HuH-7 (cell line): Measurements from ENCODE around the gene NDUFC2.
"Not testable (repeated sequence)": the region's sequence is repeated elsewhere in the genome, so short reads cannot be mapped to it uniquely, and the experiment has no call there.

Experiments used
- DNase-seq: peaks from one replicate; pipeline ENCODE4 v3.0.0; 2011; ENCODE audit warnings: low spot score

NDUFC2 gene

DNA sequence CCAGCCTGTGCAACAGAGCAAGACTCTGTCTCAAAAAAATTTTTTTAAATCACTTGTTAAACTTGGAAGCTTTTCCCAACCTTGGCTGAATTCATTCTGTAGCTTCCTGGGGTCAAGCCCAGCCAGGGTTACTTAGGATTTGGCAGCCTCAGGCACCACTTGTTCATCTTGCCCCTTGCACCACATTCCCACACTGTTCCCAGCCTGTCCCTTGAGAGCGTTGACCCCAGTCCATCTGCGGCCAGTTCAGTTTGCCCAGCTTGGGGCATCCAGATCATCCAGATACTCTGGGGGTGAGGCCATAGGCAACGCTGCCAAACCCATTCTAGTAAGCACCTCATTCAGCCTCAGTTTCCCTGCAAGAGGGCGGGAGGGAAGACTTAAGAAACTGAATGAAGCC lies 24.7 kb downstream of the NDUFC2 start:
- no peak for DNase-seq

DNA sequence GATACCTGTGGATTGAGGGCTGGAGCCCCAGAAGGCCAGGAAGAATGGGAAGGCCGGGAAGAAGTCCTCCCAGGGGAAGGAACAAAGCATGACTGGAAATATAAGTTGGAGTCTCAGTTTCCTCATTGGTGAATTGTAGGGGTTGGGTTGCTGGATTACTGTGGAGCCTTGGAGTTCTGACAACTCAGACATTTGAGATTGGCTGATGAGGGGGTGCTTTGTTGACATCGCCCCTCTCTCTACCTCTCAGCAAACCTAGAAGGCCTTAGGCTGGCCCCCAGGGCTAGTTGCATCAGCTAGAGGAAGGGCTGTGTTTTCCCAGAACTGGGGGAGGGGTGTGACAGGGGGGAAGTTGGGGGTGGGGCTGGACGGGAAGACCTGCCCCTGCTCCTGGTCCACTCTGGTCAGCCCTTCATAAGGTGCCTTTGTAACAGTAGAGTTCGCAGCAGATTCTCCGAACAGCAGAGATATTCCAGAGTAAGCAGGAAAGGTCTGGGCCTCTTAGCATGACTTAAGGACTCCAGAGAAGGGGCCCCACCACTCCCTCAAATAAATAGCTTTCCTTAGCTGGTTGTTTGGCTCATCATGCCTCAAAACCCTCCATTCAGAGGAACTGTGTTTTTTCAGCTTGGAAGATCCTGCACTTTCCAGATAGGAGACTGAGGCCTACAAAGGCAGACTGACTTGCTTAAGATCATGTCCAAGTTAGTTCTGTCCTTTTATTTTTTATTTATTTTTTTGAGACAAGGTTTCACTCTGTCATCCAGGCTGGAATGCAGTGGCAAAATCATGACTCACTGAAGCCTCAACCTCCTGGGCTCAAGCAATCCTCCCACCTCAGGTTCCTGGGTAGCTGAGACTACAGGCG lies 28.5 kb downstream of the NDUFC2 start:
- no peak for DNase-seq

DNA sequence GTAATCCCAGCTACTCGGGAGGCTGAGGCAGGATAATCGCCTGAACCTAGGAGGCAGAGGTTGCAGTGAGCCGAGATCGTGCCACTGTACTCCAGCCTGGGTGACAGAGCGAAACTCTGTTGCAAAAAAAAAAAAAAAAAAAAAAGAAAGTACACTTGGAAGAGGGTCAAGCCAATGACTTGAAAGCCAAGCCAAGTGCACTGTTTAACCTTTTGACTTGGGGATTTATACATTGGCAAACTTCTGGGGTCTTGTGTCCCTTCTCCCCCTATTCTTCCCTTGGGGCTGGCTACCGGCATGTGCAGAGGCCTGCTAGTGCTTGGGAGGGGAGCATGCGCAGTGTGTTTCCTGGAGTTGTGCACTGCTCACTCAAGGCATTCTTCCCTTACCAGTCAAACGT lies 30.3 kb downstream of the NDUFC2 start:
- no peak for DNase-seq

DNA sequence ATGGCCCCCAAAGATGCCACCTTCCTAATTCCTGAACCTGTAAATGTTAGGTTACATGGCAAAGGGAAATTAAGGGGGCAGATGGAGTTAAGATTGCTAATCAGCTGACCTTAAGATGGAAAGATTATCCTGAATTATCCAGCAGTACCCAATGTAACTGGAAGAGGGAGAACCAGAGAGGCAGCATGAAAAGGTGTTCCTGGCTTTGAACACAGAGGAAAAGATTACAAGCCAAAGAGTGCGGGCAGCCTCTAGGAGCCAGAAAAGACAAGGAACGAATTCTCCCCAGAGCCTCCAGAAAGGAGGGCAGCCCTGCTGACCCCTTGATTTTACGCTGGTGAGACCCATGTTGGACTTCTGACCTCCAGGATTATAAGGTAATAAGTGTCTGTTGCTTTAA lies 31.1 kb downstream of the NDUFC2 start:
- DNase-seq = no peak

DNA sequence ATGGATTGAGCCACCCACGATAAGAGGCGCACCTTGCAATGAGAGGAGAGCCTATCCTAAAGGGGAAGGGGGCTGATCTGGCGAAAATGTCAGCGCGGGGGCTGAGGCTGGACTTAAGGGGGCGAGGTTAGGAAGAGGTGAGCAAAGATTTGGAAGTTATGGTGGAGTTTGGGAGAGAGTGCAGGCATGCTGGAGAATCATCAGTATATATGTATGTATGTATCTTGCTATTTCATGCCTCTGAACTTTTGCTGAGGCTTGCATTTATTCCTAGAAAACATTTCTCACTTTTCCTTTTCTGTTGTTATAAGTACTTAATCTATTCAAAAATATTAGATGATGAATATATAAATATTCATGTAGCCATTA lies 33.2 kb downstream of the NDUFC2 start:
- no peak for DNase-seq

DNA sequence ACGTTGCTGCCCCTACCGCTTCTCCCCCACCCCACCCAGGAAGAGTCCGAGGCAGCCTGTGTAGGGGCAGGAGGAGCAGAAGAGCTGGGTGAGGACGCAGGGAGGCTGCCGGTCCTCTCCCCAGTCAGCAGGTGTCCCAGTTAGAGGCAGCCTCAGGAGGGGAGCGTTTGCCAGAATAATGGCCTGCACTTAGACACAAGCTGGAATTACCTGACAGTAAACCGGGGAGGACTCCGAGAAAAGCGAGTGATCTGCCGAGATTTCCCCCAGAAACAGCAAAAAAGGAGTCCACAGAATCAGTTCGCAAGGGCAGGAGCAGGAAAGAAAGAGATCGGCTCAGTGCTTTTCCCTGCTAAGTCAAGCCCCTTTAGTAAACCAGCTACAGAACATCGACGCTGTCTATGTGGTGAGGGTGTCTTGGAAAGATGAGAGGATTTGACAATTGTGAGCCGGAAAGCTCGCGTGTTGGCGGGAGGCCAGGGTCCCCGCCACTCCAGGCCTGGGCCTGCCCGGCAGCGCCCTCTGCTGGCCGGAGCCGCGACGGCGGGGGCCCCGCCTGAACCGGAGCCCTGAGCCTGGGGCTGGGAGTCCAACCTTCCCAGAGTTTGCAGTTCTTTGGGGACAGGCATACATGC lies 33.7 kb downstream of the NDUFC2 start:
- DNase-seq = peak; percentile 83

DNA sequence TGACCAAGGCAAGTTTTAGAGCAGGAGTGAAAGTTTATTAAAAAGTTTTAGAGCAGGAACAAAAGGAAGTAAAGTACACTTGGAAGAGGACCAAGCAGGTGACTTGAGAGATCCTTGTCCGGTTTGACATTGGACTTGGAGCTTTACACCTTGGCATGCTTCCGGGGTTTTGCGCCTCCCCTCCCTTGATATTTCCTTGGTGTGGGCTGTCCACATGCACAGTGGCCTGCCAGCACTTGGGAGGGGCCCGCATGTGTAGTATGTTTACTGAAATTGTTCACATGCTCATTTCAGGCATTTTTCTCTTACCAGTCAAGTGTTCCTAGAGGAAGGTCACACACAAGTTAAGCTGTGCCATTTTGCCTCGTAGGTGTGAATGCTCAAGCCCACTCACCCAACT lies 35.0 kb downstream of the NDUFC2 start:
- no peak for DNase-seq

DNA sequence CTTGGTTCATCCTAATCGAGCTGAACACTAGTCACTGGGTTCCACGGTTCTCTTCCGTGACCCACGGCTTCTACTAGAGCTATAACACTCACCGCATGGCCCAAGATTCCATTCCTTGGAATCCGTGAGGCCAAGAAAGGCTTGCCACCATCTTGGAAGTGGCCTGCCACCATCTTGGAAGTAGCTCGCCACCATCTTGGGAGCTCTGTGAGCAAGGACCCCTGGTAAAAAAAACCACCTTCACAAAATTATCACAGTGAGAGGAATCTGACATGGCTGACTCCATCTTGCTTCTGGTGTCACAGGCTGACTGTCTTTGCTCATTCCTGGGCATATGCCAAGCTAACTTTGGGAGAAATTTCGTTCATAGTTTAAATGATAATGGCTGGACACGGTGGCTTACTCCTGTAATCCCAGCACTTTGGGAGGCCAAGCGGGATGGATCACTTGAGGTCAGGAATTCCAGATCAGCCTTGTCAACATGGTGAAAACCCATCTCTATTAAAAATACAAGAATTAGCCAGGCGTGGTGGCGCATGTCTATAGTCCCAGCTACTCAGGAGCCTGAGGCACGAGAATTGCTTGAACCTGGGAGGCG lies 37.7 kb downstream of the NDUFC2 start:
- DNase-seq = no peak

DNA sequence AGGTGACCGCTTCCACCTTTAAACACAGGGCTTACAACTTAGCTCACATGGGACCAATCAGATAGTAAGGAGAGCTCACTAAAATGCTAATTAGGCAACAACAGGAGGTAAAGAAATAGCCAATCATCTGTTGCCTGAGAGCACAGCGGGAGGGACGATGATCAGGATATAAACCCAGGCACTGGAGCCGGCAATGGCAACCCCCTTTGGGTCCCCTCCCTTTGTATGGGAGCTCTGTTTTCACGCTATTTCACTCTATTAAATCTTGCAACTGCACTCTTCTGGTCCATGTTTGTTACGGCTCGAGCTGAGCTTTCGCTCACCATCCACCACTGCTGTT lies 38.3 kb downstream of the NDUFC2 start:
- DNase-seq = not testable (repeated sequence)

DNA sequence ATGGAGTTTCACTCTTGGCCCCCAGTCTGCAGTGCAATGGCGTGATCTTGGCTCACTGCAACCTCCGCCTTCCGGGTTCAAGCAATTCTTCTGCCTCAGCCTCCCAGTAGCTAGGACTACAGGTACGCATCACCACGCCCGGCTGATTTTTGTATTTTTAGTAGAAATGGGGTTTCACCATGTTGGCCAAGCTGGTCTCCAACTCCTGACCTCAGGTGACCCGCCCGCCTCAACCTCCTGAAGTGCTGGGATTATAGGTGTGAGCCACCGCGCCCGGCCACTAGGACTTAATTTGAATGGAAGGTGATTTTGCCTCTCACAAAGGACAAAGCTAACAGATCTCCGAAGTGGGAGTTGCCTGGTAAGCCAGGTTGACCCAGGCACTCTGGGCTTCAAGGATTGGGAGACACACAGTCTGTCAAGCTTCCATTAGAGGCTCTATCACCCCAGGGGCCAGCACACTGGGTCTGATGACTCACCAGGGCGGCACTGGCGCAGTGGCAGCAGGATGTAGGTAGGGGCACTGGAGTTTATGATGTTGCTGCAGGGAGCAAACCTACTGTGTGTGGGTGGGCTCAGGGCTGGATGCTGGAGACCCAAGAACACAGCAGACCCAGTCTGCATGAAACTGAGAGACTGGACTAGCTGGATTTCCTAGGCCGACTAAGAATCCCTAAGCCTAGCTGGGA lies 38.8 kb downstream of the NDUFC2 start:
- no peak for DNase-seq

DNA sequence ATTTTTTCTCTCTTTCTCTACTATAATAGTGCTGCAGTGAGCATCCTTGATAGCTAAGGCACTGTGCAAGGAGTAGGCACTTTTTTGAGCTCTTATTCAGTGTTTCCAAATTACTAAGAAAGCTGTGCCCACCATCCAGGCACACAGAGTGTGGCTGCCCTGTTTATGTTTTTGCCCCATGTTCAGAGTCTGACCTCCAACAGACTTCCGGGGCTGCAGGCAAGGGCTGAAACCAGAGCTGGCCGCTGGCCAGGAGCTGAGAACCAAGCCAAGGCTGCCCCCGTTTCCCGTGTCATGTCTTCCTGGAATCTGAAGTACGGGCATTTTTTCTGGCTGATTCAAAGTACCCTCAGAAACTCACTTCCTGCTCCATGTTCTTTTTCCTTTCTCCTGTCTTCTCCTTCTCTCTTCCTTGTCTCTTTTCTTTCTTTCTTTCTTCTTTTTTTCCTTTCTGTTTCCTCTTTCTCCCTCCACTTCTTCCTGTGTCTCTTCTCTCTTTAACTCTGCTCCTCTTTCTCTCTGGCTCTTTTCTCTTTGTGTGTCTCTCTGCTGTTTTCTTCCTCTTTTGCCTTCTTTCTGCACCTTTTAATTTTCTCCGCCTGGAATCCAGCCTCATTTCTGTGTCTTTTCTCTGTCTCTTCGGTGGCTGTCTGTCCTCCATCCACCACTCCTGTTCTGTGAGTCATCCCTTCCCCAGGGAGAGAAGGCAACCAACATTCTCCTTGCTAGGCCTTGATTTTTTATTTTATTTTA lies 39.6 kb downstream of the NDUFC2 start:
- no peak for DNase-seq

DNA sequence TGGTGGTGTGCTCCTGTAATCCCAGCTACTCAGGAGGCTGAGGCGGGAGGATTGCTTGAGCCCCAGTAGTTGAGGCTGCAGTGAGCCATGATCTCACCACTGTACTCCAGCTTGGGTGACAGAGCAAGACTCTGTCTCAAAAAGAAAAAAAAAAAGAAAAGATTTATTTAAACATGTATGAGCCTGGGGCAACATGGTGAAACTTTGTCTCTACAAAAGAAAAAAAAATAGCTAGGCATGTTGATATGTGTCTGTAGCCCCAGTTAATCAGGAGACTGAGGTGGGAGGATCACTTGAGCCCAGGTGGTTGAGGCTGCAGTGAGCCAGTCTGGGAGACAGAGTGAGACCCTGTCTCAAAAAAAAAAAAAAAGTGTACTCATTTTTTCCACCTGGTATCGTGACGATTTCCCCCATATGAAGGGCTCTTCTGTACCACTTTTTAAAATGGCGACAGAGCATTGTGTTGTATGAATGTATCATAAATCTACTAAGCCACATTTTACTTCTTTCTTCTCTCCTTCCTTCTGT lies 40.2 kb downstream of the NDUFC2 start:
- no peak for DNase-seq

DNA sequence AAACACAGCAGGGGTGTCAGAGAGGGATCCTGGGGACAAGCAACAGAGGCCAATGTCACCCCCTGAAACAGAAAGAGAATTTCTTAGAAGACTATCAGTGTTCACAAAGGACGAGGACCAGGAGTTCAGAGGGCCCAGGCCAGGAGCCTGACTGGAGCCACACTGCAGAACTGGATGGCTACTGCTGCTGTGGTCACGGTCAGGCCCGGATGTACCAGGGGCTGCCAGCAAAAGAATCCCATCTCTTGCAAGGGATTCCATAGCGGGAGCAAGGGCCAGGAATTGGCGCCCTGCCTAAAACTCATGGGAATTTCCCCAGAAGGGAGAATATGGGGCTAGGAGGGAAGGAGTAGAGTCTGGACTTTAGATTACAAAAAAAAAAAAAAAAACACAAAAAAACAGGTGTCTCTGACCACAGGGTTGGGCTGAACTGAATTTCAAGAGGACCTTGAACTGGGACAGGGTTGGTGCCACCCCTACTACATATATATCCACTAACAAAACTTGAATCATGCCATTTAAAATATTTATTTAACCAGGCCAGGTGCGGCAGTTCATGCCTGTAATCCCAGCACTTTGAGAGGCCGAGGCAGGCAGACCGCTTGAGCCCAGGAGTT lies 40.9 kb downstream of the NDUFC2 start:
- no peak for DNase-seq

DNA sequence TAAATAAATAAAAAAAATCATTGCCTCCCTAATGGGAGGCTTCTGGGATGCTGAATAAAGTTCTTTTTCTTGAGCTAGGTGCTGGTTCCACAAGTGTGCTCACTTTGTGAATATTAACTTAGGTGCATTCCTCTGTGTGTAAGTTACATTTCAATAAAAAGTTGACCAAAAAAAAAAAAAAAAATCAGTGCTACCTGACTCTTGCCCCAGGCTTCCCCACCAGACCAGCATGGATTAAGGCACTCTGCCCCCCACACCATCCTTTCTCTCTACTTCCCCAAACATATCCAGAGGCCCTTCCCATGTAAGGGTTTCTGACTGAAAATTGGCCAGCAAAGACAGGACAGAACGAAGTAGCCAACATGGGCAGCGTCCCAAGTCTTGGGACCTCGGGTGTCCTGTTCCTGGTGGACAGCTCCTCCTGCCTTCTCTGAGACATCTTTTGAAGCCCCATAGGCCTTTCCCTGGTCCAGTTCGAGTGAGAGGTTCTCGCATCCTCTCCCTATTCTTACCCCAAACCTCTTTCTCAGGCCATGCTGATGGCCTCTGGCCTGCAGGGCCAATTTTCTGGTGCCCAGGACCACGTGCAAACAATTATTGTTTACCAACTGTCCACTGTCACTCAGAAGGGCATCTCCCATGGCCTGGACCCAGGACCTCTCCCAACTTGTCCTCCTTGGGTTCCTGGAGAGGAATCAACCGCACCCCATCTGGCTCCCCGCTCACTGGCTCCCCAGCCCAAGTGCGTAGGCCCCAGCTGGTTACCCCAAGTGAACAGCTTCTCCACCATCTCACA lies 41.6 kb downstream of the NDUFC2 start:
- DNase-seq = no peak

DNA sequence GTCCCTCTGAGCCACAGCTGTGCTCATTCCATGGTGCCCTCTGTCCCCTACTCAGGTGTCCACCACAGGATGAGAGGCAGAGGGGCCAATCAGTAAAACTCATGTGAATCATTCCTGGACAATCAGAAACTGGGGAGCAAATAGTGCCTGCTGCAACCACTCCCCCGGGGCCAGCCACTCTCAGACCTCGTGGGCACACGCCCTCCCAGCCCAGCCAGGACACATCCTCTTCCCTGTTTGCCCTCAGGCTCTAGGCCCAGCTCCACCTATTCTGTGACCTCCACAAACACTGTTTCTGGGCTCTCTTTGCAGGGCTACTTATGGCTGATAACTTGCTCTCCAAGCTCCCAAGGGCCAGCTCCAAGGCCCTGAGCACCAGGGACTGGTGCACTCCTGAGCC lies 42.6 kb downstream of the NDUFC2 start:
- no peak for DNase-seq

DNA sequence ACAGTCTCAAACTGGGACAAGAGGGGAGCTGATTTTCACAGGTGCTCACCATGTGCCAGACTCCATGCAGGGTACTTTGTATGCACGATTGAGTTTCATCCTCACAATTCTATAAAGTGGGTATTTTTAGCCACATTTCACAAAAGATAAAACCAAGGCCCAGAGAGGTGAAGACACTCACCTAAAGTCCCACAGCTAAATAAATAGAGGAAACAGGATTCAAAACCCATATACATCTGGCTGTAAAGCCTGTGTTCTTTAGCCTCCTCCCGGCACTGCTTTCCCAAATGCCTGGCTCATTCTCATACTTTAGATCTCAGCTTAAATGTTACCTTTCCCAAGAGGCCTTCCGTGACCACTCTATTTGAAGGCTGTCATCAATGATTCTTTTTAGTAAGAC lies 43.3 kb downstream of the NDUFC2 start:
- DNase-seq = no peak

DNA sequence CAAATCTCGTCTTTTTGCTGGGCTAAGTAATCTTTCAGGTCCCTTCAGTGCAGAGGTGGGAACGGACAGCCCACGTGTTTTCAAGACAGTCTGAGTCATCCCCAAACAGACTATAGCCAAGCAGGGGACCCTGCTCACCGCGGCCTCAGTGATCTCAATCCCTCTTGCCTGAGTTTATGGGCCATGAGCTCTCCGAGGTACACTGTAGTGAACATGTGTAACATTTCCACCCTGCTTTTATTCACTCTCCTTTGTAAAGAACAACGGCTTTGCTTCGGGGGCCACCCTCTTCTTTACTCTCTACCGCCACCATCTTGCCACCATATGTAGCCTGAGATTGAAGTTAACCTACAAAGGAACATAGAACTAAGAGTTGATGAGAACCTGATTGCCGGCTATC lies 45.0 kb downstream of the NDUFC2 start:
- DNase-seq = no peak

DNA sequence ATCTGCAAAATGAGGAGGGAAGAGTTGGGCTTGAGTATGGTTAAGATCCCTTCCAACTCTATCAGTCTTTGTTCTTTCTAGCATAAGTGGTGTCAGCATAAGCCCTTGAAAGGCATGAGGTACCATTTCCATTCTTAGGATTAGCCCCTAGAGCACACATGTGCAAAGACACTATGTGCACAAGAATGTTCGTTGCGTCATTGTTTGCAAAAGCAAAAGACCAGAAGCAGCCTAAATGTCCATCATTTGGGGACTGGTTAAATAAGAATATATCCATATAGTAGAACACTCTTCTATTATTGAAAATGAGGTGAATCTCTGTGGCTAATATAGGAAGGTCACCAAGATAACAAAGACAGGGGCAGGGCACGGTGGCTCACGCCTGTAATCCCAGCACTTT lies 46.6 kb downstream of the NDUFC2 start:
- no peak for DNase-seq

DNA sequence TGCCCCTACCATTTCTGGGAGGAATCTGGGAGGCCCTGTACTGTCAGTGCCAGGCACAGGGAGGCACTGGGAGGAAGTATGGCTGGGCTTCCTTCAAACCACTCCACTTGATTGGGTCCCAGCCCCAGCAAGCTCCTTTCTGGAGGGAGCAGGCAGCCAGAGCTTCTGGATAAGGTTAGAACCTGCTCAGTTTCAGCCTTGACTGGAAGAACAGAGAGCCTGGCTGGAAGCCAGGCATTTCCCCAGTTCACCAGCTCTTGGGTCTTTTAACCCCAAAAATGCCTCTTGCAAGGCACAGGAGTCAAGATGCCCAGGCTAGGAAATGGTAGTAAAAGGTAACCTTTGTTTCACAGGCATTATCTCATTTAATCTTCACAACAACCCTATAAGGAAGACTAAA lies 47.6 kb downstream of the NDUFC2 start:
- DNase-seq = no peak

DNA sequence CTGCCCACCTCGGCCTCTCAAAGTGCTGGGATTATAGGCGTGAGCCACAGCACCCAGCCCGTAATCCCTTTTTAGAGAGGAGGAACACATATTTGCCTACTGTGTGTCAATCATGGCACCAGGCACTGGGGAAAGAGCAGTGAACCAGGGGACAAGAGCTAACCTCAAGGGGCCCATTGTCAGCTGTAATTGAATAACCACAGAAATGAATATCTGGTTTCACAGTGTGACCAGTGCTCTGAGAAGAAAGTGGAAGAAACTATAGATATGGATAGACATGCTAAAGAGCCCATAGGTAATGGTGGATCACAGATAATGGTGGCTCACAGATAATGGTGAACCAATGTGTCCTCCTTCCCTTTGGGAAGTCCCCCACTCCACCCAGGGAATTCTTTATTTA lies 48.0 kb downstream of the NDUFC2 start:
- DNase-seq = no peak
